Suprapubic skin (tissue), 3 donors: ENCODE data around the gene GPD1L.

Source experiments
- POLR2AphosphoS5 ChIP-seq, 3 donors: sonication (generic); formaldehyde crosslinking; IDR thresholded peaks; one replicate each; pipeline ENCODE4 v1.6.1; 2017; ENCODE audit warnings: antibody characterized with exemption in 3 of 3
- TF ChIP-seq, protein P1 (sequence below), 2 donors: fragments of 200-600 bp in 1 of 2; fragments of 450-650 bp in 1 of 2; sonication (generic) in 1 of 2; IDR thresholded peaks; one replicate each; pipeline ENCODE4 v1.5.1; 2016 to 2019; ENCODE audit warnings: antibody characterized with exemption in 2 of 2, mild to moderate bottlenecking in 1 of 2, moderate library complexity in 1 of 2

- TF ChIP-seq POLR2AphosphoS5 (IDR thresholded peaks at IDR 0.05): no peak
- TF ChIP-seq, protein P1, sequence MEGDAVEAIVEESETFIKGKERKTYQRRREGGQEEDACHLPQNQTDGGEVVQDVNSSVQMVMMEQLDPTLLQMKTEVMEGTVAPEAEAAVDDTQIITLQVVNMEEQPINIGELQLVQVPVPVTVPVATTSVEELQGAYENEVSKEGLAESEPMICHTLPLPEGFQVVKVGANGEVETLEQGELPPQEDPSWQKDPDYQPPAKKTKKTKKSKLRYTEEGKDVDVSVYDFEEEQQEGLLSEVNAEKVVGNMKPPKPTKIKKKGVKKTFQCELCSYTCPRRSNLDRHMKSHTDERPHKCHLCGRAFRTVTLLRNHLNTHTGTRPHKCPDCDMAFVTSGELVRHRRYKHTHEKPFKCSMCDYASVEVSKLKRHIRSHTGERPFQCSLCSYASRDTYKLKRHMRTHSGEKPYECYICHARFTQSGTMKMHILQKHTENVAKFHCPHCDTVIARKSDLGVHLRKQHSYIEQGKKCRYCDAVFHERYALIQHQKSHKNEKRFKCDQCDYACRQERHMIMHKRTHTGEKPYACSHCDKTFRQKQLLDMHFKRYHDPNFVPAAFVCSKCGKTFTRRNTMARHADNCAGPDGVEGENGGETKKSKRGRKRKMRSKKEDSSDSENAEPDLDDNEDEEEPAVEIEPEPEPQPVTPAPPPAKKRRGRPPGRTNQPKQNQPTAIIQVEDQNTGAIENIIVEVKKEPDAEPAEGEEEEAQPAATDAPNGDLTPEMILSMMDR (IDR thresholded peaks at IDR 0.05): no peak
These were observed 29.9 kb upstream of the GPD1L start for GRCh38 chr3:32076566-32076965.
